Suprapubic skin (tissue), 4 donors: Measurements from ENCODE around the gene GCNT2.

Experiments used
- EP300 ChIP-seq: sonication (generic); formaldehyde crosslinking; IDR thresholded peaks from one replicate; pipeline ENCODE4 v1.6.1; 2017; ENCODE audit warnings: antibody characterized with exemption
- POLR2A ChIP-seq, 2 donors: fragments of 450-650 bp; IDR thresholded peaks; one replicate each; pipeline ENCODE4 v1.6.1; 2017; ENCODE audit warnings: antibody characterized with exemption in 2 of 2, mild to moderate bottlenecking in 2 of 2, moderate library complexity in 2 of 2
- POLR2AphosphoS5 ChIP-seq, 3 donors: sonication (generic); formaldehyde crosslinking; IDR thresholded peaks; one replicate each; pipeline ENCODE4 v1.6.1; 2017; ENCODE audit warnings: antibody characterized with exemption in 3 of 3
- TF ChIP-seq, protein P1 (sequence below), 2 donors: fragments of 200-600 bp in 1 of 2; fragments of 450-650 bp in 1 of 2; sonication (generic) in 1 of 2; IDR thresholded peaks; one replicate each; pipeline ENCODE4 v1.5.1; 2016 to 2019; ENCODE audit warnings: antibody characterized with exemption in 2 of 2, mild to moderate bottlenecking in 1 of 2, moderate library complexity in 1 of 2

DNA sequence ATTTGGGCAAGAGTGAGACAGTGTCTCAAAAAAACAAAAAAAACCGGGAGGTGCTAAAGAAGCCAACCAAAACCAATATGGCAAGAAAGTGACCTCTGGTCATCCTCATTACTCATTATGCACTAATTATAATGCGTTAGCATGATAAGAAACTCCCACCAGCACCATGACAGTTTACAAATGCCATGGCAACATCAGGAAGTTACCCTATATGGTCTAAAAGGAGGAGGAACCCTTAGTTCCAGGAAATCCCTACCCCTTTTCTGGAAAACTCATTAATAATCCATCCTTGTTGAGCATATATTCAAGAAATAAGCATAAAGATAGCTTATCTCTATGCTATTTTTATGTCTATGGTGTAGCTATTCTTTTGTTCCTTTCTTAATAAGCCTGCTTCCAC is 141.6 kb downstream of the GCNT2 start:
- TF ChIP-seq EP300 = no peak
- TF ChIP-seq, protein P1, sequence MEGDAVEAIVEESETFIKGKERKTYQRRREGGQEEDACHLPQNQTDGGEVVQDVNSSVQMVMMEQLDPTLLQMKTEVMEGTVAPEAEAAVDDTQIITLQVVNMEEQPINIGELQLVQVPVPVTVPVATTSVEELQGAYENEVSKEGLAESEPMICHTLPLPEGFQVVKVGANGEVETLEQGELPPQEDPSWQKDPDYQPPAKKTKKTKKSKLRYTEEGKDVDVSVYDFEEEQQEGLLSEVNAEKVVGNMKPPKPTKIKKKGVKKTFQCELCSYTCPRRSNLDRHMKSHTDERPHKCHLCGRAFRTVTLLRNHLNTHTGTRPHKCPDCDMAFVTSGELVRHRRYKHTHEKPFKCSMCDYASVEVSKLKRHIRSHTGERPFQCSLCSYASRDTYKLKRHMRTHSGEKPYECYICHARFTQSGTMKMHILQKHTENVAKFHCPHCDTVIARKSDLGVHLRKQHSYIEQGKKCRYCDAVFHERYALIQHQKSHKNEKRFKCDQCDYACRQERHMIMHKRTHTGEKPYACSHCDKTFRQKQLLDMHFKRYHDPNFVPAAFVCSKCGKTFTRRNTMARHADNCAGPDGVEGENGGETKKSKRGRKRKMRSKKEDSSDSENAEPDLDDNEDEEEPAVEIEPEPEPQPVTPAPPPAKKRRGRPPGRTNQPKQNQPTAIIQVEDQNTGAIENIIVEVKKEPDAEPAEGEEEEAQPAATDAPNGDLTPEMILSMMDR (IDR thresholded peaks at IDR 0.05) = no peak
- TF ChIP-seq POLR2A (IDR thresholded peaks at IDR 0.05) = no peak
- no peak for TF ChIP-seq POLR2AphosphoS5 (IDR thresholded peaks at IDR 0.05)
